HL-60 (cell line): Measurements from ENCODE around the gene CGB2.

ENCODE experiments used
- DNase-seq, 2 experiments: peaks; one replicate each; pipeline ENCODE4 v3.0.0-alpha.2; 2010 to 2020; ENCODE audit warnings: low read depth in 1 of 2, low spot score in 1 of 2
- H3K27ac ChIP-seq: fragments of 250-450 bp; sonication (Bioruptor Pico); replicated peaks from 2 replicates; pipeline ENCODE4 v1.5.1; 2020; ENCODE audit warnings: mild to moderate bottlenecking, moderate library complexity
- H3K27me3 ChIP-seq: fragments of 250-450 bp; sonication (Bioruptor Pico); 2 replicates; pipeline ENCODE4 v1.5.1; 2021; ENCODE audit warnings: mild to moderate bottlenecking, moderate library complexity; ENCODE audit not compliant: insufficient read depth, poor library complexity, severe bottlenecking
- H3K4me3 ChIP-seq: replicated peaks from 2 replicates; pipeline ENCODE4 v1.5.1; 2011; ENCODE audit warnings: mild to moderate bottlenecking, control low read depth, low read length; ENCODE audit not compliant: insufficient read depth
- CTCF ChIP-seq: IDR thresholded peaks from one replicate; pipeline ENCODE4 v1.5.1; 2011; ENCODE audit warnings: low read length, control low read depth, inconsistent platforms; ENCODE audit not compliant: insufficient read depth
- GABPA ChIP-seq: IDR thresholded peaks from 2 replicates; pipeline ENCODE4 v1.6.1; 2012; ENCODE audit warnings: low read depth
- POLR2AphosphoS5 ChIP-seq: IDR thresholded peaks from 2 replicates; pipeline ENCODE4 v1.6.1; 2012; ENCODE audit warnings: low read depth
- REST ChIP-seq: IDR thresholded peaks from 2 replicates; pipeline ENCODE4 v1.6.1; 2012; ENCODE audit warnings: low read depth; ENCODE audit not compliant: insufficient replicate concordance
- SPI1 ChIP-seq: IDR thresholded peaks from 2 replicates; pipeline ENCODE4 v1.6.1; 2012; ENCODE audit warnings: low read depth, mild to moderate bottlenecking, borderline replicate concordance

CGB2 gene

GRCh38 chr19:49057636-49058234, 26.0 kb downstream of the CGB2 start, which contains the start of gene CGB7:
TSS of gene CGB7 (minus strand) at chr19:49057749. CDS start at chr19:49055375, 2,374 bp downstream.
- TF ChIP-seq SPI1: no peak
- TF ChIP-seq GABPA: no peak
- no peak for TF ChIP-seq CTCF
- no peak for TF ChIP-seq REST
- TF ChIP-seq POLR2AphosphoS5: no peak
- H3K27ac ChIP-seq: no peak within 1 kb of the TSS
- H3K27me3 ChIP-seq: peaks cover 54% of the 10 kb centered on the region
- H3K4me3 ChIP-seq: no peak within 1 kb of the TSS
- DNase-seq: no peak

GRCh38 chr19:49058562-49058961, 26.9 kb downstream of the CGB2 start:
- H3K4me3 ChIP-seq: no peak overlapping the region
- TF ChIP-seq REST (no peak), SPI1 (no peak), CTCF (no peak), GABPA (no peak), POLR2AphosphoS5 (no peak)
- H3K27me3 ChIP-seq: peaks cover 61% of the 10 kb centered on the region
- no peak overlapping the region for H3K27ac ChIP-seq
- no peak for DNase-seq

GRCh38 chr19:49059053-49059452, 27.4 kb downstream of the CGB2 start:
- H3K27me3 ChIP-seq: peaks cover 66% of the 10 kb centered on the region
- DNase-seq: no peak
- TF ChIP-seq POLR2AphosphoS5 (no peak), REST (no peak), GABPA (no peak), CTCF (no peak), SPI1 (no peak)
- no peak overlapping the region for H3K4me3 ChIP-seq
- no peak overlapping the region for H3K27ac ChIP-seq
